Endothelial cell (in vitro differentiated cells): ENCODE data around the gene GPHA2. TPM values are rescaled to one million over a fixed set of nuclear protein-coding genes. Genes with fewer than 3 reads are reported as not detected.
A peak's percentile ranks its signal among the peaks of the same experiment; 100 is the strongest.

Experiments
- DNase-seq: peaks from one replicate; pipeline ENCODE4 v3.0.0; 2021; ENCODE audit warnings: low spot score
- H3K27ac Mint-ChIP-seq: one replicate; pipeline ENCODE4 v1.8.0; 2021; ENCODE audit warnings: mixed read lengths, inconsistent platforms; ENCODE audit not compliant: unreplicated experiment
- H3K27me3 Mint-ChIP-seq: one replicate; pipeline ENCODE4 v1.8.0; 2021; ENCODE audit warnings: mild to moderate bottlenecking, moderate library complexity, mixed read lengths, inconsistent platforms; ENCODE audit not compliant: unreplicated experiment
- H3K36me3 Mint-ChIP-seq: one replicate; pipeline ENCODE4 v1.8.0; 2021; ENCODE audit warnings: mild to moderate bottlenecking, low read depth, mixed read lengths, inconsistent platforms; ENCODE audit not compliant: unreplicated experiment
- H3K4me1 Mint-ChIP-seq: one replicate; pipeline ENCODE4 v1.8.0; 2021; ENCODE audit warnings: mild to moderate bottlenecking, mixed read lengths, inconsistent platforms; ENCODE audit not compliant: unreplicated experiment
- H3K4me3 Mint-ChIP-seq: one replicate; pipeline ENCODE4 v1.8.0; 2021; ENCODE audit warnings: mild to moderate bottlenecking, mixed read lengths, inconsistent platforms; ENCODE audit not compliant: unreplicated experiment
- H3K9me3 Mint-ChIP-seq: one replicate; pipeline ENCODE4 v1.8.0; 2021; ENCODE audit warnings: mixed read lengths, inconsistent platforms; ENCODE audit not compliant: unreplicated experiment
- CTCF ChIP-seq: fragments of 200-600 bp; sonication (generic); IDR thresholded peaks from one replicate; pipeline ENCODE4 v1.5.0; 2021; ENCODE audit warnings: antibody characterized with exemption; ENCODE audit not compliant: unreplicated experiment
- total RNA-seq: library from RNA; stranded (reverse); fragmentation: NEBNext Ultra II Directional; extraction: Animal tissue kit (Norgen Biotek cat#: 25700); gene quantifications from one replicate; pipeline ENCODE4 v1.2.1, GENCODE V29; 2021; ENCODE audit not compliant: unreplicated experiment

The GPHA2 gene
- total RNA-seq, 1 donor from 2014 or later: not detected

DNA sequence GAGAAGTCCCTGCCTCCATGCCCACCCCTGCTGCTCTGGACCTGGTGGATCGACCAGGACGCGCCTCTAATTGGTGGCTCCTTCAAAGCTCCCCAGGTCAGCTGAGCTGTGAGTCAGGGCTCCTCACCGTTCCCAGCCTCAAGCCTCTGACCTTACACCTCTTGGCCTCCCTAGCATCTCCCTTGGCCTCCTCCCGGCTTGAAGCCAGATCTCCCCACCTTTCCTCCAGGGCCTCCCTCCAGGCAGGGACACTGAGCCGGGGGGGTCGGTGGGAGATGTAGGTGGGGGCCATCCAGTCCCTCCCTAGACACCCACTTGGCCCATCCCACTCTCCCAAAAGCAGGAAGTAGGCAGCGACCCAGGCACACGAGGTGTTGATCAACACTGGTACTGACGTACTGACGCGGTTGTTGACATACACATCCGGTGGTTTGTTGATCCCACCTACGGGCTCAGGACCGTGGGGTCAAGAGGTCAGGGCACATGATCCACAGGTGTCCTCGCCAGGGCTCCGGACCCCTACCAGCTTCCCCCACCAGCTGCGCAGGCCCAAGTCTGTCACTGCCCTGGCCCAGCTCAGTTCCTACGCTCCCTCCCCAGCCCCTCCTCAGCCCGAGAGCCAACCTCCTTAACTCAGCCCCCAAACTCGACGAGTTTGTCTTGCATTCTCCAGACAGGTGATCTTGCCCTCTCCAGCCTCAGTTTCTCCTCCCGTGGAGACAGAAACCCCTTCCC lies 19.5 kb downstream of the GPHA2 start:
- Mint-ChIP-seq H3K9me3 (no peaks in the 10 kb centered on the region), H3K4me3 (peak overlapping the region; percentile 93), H3K27ac (peak overlapping the region; percentile 74), H3K36me3 (peaks cover 21% of the 10 kb centered on the region), H3K27me3 (peaks cover 10% of the 10 kb centered on the region), H3K4me1 (peaks cover 13% of the 10 kb centered on the region)
- TF ChIP-seq CTCF: no peak
- peak; percentile 37 for DNase-seq

GRCh38 chr11:64915376-64915887 lies 20.3 kb downstream of the GPHA2 start:
- Mint-ChIP-seq H3K36me3 (peaks cover 21% of the 10 kb centered on the region), H3K9me3 (no peaks in the 10 kb centered on the region), H3K4me1 (peaks cover 13% of the 10 kb centered on the region), H3K4me3 (peak overlapping the region; percentile 93), H3K27me3 (peaks cover 10% of the 10 kb centered on the region), H3K27ac (no peak overlapping the region)
- no peak for DNase-seq
- no peak for TF ChIP-seq CTCF

DNA sequence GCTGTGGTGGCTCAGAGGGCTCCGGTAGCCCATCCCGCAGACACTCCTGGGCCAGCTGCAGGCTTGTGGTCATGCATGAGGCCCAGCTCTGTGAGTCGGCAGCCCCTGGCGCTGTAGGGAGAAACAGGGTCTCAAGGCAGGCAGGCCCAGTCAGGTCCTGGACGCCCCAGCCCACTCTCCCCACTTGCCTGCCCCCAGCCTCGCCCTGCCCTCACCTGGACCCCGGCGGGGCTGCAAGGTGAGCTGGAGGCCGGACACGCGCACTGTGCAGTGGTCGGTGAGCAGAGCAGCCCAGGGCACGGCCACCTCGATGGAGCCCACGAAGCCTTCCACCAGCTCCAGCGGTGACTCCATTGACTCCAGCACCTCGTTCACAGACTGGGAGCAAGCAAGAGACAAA lies 21.6 kb downstream of the GPHA2 start:
- no peak for DNase-seq
- Mint-ChIP-seq H3K27me3 (peaks cover 10% of the 10 kb centered on the region), H3K4me3 (no peak overlapping the region), H3K36me3 (peaks cover 21% of the 10 kb centered on the region), H3K9me3 (no peaks in the 10 kb centered on the region), H3K4me1 (peaks cover 13% of the 10 kb centered on the region), H3K27ac (no peak overlapping the region)
- TF ChIP-seq CTCF: no peak

- H3K4me3 Mint-ChIP-seq: peak overlapping the region; percentile 25
- H3K36me3 Mint-ChIP-seq: peaks cover 24% of the 10 kb centered on the region
- H3K4me1 Mint-ChIP-seq: peaks cover 13% of the 10 kb centered on the region
- H3K27ac Mint-ChIP-seq: no peak overlapping the region
- TF ChIP-seq CTCF: no peak
- H3K9me3 Mint-ChIP-seq: no peaks in the 10 kb centered on the region
- H3K27me3 Mint-ChIP-seq: peaks cover 10% of the 10 kb centered on the region
- DNase-seq: no peak
These were observed 22.4 kb downstream of the GPHA2 start for GRCh38 chr11:64913171-64913727.

- H3K9me3 Mint-ChIP-seq: no peaks in the 10 kb centered on the region
- DNase-seq: no peak
- TF ChIP-seq CTCF: no peak
- H3K4me1 Mint-ChIP-seq: peaks cover 8% of the 10 kb centered on the region
- H3K36me3 Mint-ChIP-seq: peaks cover 20% of the 10 kb centered on the region
- peaks cover 10% of the 10 kb centered on the region for H3K27me3 Mint-ChIP-seq
- H3K4me3 Mint-ChIP-seq: no peak overlapping the region
- no peak overlapping the region for H3K27ac Mint-ChIP-seq
These were observed 24.0 kb downstream of the GPHA2 start for GRCh38 chr11:64911689-64912088.
